ENCODE results near the gene SERPINE1. TPM values are rescaled to one million over a fixed set of nuclear protein-coding genes. Genes with fewer than 3 reads are reported as not detected.

SERPINE1 gene
- total and polyA plus RNA-seq, 2 of the 13 experiments (the other 11 are each of a cell fraction or from before 2014, with no cell fraction given) = 21.2 to 1,576 TPM

GRCh38 chr7:101121991-101122932, 4.6 kb upstream of the SERPINE1 start (continued):
- TF ChIP-seq ARID4A (CRISPR knock-in tag; IDR thresholded peaks at IDR 0.05; ENCODE audit: borderline replicate concordance) (peak; percentile 14; the same call in 1 of the 2 replicates), ZNF605 (CRISPR knock-in tag; IDR thresholded peaks at IDR 0.05) (no peak), ZNF362 (CRISPR knock-in tag; IDR thresholded peaks at IDR 0.05; ENCODE audit: borderline replicate concordance) (0 out of 2 replicates have a peak, but pooled peaks have one; percentile 17), MTF2 (CRISPR knock-in tag; IDR thresholded peaks at IDR 0.05; ENCODE audit: borderline replicate concordance) (no peak), ZBTB40 (IDR thresholded peaks at IDR 0.05) (no peak), ZBTB40 (CRISPR knock-in tag; IDR thresholded peaks at IDR 0.05) (peak; percentile 11; the same call in 1 of the 2 replicates), RFXANK (CRISPR knock-in tag; IDR thresholded peaks at IDR 0.05) (no peak), NAIF1 (CRISPR knock-in tag; IDR thresholded peaks at IDR 0.05; ENCODE audit: borderline replicate concordance) (no peak), ZNF282 (IDR thresholded peaks at IDR 0.05; ENCODE audit: partially characterized antibody) (no peak), ZBTB2 (CRISPR knock-in tag; IDR thresholded peaks at IDR 0.05; ENCODE audit: low read depth) (no peak), MAF1 (CRISPR knock-in tag; IDR thresholded peaks at IDR 0.05; ENCODE audit: borderline replicate concordance) (no peak), MAFF (IDR thresholded peaks at IDR 0.05; ENCODE audit: low read depth, low read length) (no peak)

Measured in HepG2 (cell line).